SK-N-SH (cell line): ENCODE measurements around the gene RNF214.

Experiments
- EZH2phosphoT487 ChIP-seq: fragments of 200-600 bp; sonication (generic); IDR thresholded peaks from 2 replicates; pipeline ENCODE4 v1.6.1; 2017; ENCODE audit warnings: low read depth, mixed run types, mild to moderate bottlenecking, antibody characterized with exemption, moderate library complexity, borderline replicate concordance
- FOSL2 ChIP-seq: IDR thresholded peaks from 2 replicates; pipeline ENCODE4 v1.4.0; 2012; ENCODE audit warnings: low read depth, mild to moderate bottlenecking, moderate library complexity, borderline replicate concordance
- GABPA ChIP-seq: IDR thresholded peaks from 2 replicates; pipeline ENCODE4 v1.4.0; 2012; ENCODE audit warnings: low read depth, mild to moderate bottlenecking
- JUND ChIP-seq: IDR thresholded peaks from 2 replicates; pipeline ENCODE4 v1.4.0; 2012
- NFIC ChIP-seq: IDR thresholded peaks from 2 replicates; pipeline ENCODE4 v1.4.0; 2012; ENCODE audit warnings: borderline replicate concordance
- NRF1 ChIP-seq: IDR thresholded peaks from 2 replicates; pipeline ENCODE4 v1.6.1; 2012; ENCODE audit warnings: low read depth, mild to moderate bottlenecking, low read length
- SIN3A ChIP-seq: IDR thresholded peaks from 2 replicates; pipeline ENCODE4 v1.6.1; 2012; ENCODE audit warnings: low read depth, mild to moderate bottlenecking, low read length, moderate library complexity, borderline replicate concordance
- TEAD4 ChIP-seq: IDR thresholded peaks from 2 replicates; pipeline ENCODE4 v1.4.0; 2012; ENCODE audit warnings: mild to moderate bottlenecking, borderline replicate concordance; ENCODE audit not compliant: insufficient read depth
- TF ChIP-seq, protein P1 (sequence below): fragments of 200-600 bp; sonication (generic); IDR thresholded peaks from 2 replicates; pipeline ENCODE4 v1.6.1; 2017; ENCODE audit warnings: antibody characterized with exemption, mild to moderate bottlenecking, moderate library complexity

DNA sequence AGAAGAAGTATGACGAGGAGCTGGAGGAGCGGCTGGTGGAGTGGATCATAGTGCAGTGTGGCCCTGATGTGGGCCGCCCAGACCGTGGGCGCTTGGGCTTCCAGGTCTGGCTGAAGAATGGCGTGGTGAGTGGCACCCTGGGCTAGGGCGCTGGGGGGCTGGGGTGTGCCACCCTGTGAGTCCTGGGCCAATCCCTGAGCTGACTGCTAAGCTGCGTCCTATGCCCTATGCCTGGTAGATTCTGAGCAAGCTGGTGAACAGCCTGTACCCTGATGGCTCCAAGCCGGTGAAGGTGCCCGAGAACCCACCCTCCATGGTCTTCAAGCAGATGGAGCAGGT, 29.4 kb upstream of the RNF214 start:
- TF ChIP-seq GABPA: no peak
- TF ChIP-seq EZH2phosphoT487: no peak
- no peak for TF ChIP-seq FOSL2
- TF ChIP-seq NFIC: no peak
- no peak for TF ChIP-seq SIN3A
- TF ChIP-seq, protein P1, sequence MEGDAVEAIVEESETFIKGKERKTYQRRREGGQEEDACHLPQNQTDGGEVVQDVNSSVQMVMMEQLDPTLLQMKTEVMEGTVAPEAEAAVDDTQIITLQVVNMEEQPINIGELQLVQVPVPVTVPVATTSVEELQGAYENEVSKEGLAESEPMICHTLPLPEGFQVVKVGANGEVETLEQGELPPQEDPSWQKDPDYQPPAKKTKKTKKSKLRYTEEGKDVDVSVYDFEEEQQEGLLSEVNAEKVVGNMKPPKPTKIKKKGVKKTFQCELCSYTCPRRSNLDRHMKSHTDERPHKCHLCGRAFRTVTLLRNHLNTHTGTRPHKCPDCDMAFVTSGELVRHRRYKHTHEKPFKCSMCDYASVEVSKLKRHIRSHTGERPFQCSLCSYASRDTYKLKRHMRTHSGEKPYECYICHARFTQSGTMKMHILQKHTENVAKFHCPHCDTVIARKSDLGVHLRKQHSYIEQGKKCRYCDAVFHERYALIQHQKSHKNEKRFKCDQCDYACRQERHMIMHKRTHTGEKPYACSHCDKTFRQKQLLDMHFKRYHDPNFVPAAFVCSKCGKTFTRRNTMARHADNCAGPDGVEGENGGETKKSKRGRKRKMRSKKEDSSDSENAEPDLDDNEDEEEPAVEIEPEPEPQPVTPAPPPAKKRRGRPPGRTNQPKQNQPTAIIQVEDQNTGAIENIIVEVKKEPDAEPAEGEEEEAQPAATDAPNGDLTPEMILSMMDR: no peak
- no peak for TF ChIP-seq JUND
- TF ChIP-seq TEAD4: no peak
- TF ChIP-seq NRF1: no peak
